Stomach smooth muscle (tissue), 2 donors: ENCODE measurements around the gene NUDT8.
A peak's percentile ranks its signal among the peaks of the same experiment; 100 is the strongest.
"Not testable (repeated sequence)": the region's sequence is repeated elsewhere in the genome, so short reads cannot be mapped to it uniquely, and the experiment has no call there.

Experiments
- H3K27ac ChIP-seq: one replicate; pipeline ENCODE4 v1.7.0; 2013; ENCODE audit warnings: mild to moderate bottlenecking, low read length, inconsistent platforms
- H3K27me3 ChIP-seq, 2 donors: one replicate each; pipeline ENCODE4 v1.7.0; 2013; ENCODE audit warnings: low read length in 2 of 2; ENCODE audit not compliant: insufficient read depth in 2 of 2, control insufficient read depth in 1 of 2
- H3K36me3 ChIP-seq, 2 donors: one replicate each; pipeline ENCODE4 v1.7.0; 2013; ENCODE audit warnings: low read length in 2 of 2; ENCODE audit not compliant: control insufficient read depth in 2 of 2, insufficient read depth in 2 of 2
- H3K4me1 ChIP-seq: one replicate; pipeline ENCODE4 v1.7.0; 2013; ENCODE audit warnings: low read length; ENCODE audit not compliant: control insufficient read depth, insufficient read depth
- H3K4me3 ChIP-seq, 2 donors: one replicate each; pipeline ENCODE4 v1.7.0; 2013; ENCODE audit warnings: low read length in 2 of 2
- H3K9ac ChIP-seq, 2 donors: one replicate each; pipeline ENCODE4 v1.7.0; 2013; ENCODE audit warnings: low read length in 2 of 2, mild to moderate bottlenecking in 1 of 2
- H3K9me3 ChIP-seq, 2 donors: one replicate each; pipeline ENCODE4 v1.7.0; 2013; ENCODE audit warnings: low read length in 2 of 2; ENCODE audit not compliant: control insufficient read depth in 2 of 2
- donor health status: healthy.
- donor health status: Pancreatic carcinoma.

Gene NUDT8

GRCh38 chr11:67632175-67632981 lies 2.6 kb upstream of the NUDT8 start:
- Histone ChIP-seq H3K9ac (no peak overlapping the region), H3K36me3 (no peaks in the 10 kb centered on the region), H3K4me3 (no peak overlapping the region), H3K27ac (no peak overlapping the region), H3K27me3 (no peaks in the 10 kb centered on the region), H3K4me1 (peaks cover 18% of the 10 kb centered on the region), H3K9me3 (no peaks in the 10 kb centered on the region)

- H3K4me3 ChIP-seq: no peak overlapping the region
- H3K9me3 ChIP-seq: no peaks in the 10 kb centered on the region
- H3K27ac ChIP-seq: no peak overlapping the region
- peaks cover 18% of the 10 kb centered on the region for H3K4me1 ChIP-seq
- H3K27me3 ChIP-seq: no peaks in the 10 kb centered on the region
- no peaks in the 10 kb centered on the region for H3K36me3 ChIP-seq
- no peak overlapping the region for H3K9ac ChIP-seq
These were observed 2.1 kb upstream of the NUDT8 start for GRCh38 chr11:67631853-67632174.

- Histone ChIP-seq H3K36me3 (no peaks in the 10 kb centered on the region), H3K9ac (peak overlapping the region in 1 of 2 donors; percentile 54), H3K27ac (no peak overlapping the region), H3K4me1 (peaks cover 18% of the 10 kb centered on the region), H3K4me3 (no peak overlapping the region), H3K9me3 (no peaks in the 10 kb centered on the region), H3K27me3 (no peaks in the 10 kb centered on the region)
These were observed 1.7 kb upstream of the NUDT8 start for GRCh38 chr11:67631411-67631810.

GRCh38 chr11:67630943-67631331 lies 1.2 kb upstream of the NUDT8 start:
- Histone ChIP-seq H3K9me3 (no peaks in the 10 kb centered on the region), H3K27me3 (no peaks in the 10 kb centered on the region), H3K36me3 (no peaks in the 10 kb centered on the region), H3K4me1 (peaks cover 18% of the 10 kb centered on the region), H3K9ac (peak overlapping the region; percentile 54 to 69), H3K27ac (peak overlapping the region; percentile 77), H3K4me3 (peak overlapping the region; percentile 73 to 83)

- peak overlapping the region; percentile 54 to 69 for H3K9ac ChIP-seq
- peak overlapping the region; percentile 77 for H3K27ac ChIP-seq
- no peaks in the 10 kb centered on the region for H3K36me3 ChIP-seq
- H3K27me3 ChIP-seq: no peaks in the 10 kb centered on the region
- peak overlapping the region; percentile 73 to 83 for H3K4me3 ChIP-seq
- peaks cover 18% of the 10 kb centered on the region for H3K4me1 ChIP-seq
- H3K9me3 ChIP-seq: no peaks in the 10 kb centered on the region
These were observed 648 bp upstream of the NUDT8 start for GRCh38 chr11:67630228-67630942.

GRCh38 chr11:67628710-67629385 lies 889 bp downstream of the NUDT8 start:
- H3K36me3 ChIP-seq: no peaks in the 10 kb centered on the region
- no peak overlapping the region for H3K27ac ChIP-seq
- peak overlapping the region; percentile 70 to 79 for H3K4me3 ChIP-seq
- H3K4me1 ChIP-seq: peaks cover 18% of the 10 kb centered on the region
- H3K9me3 ChIP-seq: no peaks in the 10 kb centered on the region
- no peaks in the 10 kb centered on the region for H3K27me3 ChIP-seq
- H3K9ac ChIP-seq: peak overlapping the region in 1 of 2 donors; percentile 42

DNA sequence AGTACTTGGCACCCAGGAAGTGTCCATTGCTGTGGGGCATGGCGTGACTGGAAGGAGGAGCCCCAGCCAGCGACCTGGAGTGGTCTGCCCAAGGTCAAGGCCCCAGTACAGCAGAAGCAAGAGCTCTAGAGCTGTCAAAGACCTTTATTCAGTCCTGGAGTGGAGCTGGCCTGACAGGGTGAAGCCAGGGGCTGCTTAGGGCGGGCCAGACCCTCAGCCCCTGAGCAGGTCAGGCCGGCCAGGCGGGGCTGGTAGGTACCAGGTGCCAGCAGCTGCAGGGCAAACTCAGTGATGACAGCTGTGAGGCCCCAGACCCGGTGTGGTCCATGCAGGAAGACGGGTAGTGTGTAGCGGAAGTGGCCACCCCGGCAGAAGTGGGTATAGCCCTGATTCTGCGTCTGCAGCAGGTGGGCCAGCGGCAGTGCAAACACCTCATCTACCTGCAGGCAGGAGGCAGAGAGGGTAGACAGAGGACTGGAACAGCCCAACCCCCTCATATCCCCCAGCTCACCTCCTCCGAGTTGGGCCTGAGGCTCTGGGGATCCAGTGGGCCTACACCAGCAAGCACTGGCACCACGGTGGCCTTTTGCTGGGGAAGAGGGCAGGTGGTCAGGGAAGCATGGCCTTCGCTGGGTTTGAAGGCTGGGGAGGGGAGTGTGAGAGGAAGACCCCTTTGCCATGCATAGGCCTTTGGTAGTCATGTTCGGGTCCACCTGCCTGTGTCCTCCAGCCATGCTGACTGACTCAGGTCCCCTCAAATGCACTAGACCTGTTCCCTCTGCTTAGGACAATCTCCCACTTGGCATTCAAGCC lies 1.7 kb downstream of the NUDT8 start:
- H3K9ac ChIP-seq: no peak overlapping the region
- no peak overlapping the region for H3K27ac ChIP-seq
- no peaks in the 10 kb centered on the region for H3K9me3 ChIP-seq
- H3K4me1 ChIP-seq: peaks cover 18% of the 10 kb centered on the region
- no peak overlapping the region for H3K4me3 ChIP-seq
- H3K27me3 ChIP-seq: no peaks in the 10 kb centered on the region
- H3K36me3 ChIP-seq: no peaks in the 10 kb centered on the region

- Histone ChIP-seq H3K4me3 (no peak overlapping the region), H3K27ac (no peak overlapping the region), H3K27me3 (no peaks in the 10 kb centered on the region), H3K4me1 (peaks cover 18% of the 10 kb centered on the region), H3K36me3 (no peaks in the 10 kb centered on the region), H3K9me3 (no peaks in the 10 kb centered on the region), H3K9ac (no peak overlapping the region)
These were observed 2.3 kb downstream of the NUDT8 start for GRCh38 chr11:67627441-67627811.

GRCh38 chr11:67626970-67627369 lies 2.8 kb downstream of the NUDT8 start:
- Histone ChIP-seq H3K27ac (no peak overlapping the region), H3K9me3 (no peaks in the 10 kb centered on the region), H3K9ac (no peak overlapping the region), H3K27me3 (no peaks in the 10 kb centered on the region), H3K4me1 (peaks cover 18% of the 10 kb centered on the region), H3K36me3 (no peaks in the 10 kb centered on the region), H3K4me3 (no peak overlapping the region)

- H3K36me3 ChIP-seq, H3K27ac ChIP-seq, H3K27me3 ChIP-seq, H3K4me3 ChIP-seq, H3K9me3 ChIP-seq, H3K9ac ChIP-seq: not testable (repeated sequence)
- H3K4me1 ChIP-seq: peaks cover 18% of the 10 kb centered on the region
These were observed 3.5 kb downstream of the NUDT8 start for GRCh38 chr11:67626131-67626833.
